PC-3 (cell line): Measurements from ENCODE around the gene APOL2.

Experiments
- EZH2 ChIP-seq: fragments of 300-600 bp; sonication (generic); IDR thresholded peaks from one replicate; pipeline ENCODE4 v1.6.1; 2017; ENCODE audit warnings: antibody characterized with exemption, mild to moderate bottlenecking, low read length; ENCODE audit not compliant: unreplicated experiment
- EZH2phosphoT487 ChIP-seq: fragments of 300-600 bp; sonication (generic); IDR thresholded peaks from 2 replicates; pipeline ENCODE4 v1.6.1; 2018; ENCODE audit warnings: mild to moderate bottlenecking, antibody characterized with exemption, low read length, borderline replicate concordance

- TF ChIP-seq EZH2 (no peak), EZH2phosphoT487 (no peak)
These were observed 42.5 kb upstream of the APOL2 start for GRCh38 chr22:36281781-36282327.
